ENCODE data around the gene CCDC40. TPM values are rescaled to one million over a fixed set of nuclear protein-coding genes. Genes with fewer than 3 reads are reported as not detected.

The CCDC40 gene
- total RNA-seq, 2 experiments from 2014 or later: not detected

DNA sequence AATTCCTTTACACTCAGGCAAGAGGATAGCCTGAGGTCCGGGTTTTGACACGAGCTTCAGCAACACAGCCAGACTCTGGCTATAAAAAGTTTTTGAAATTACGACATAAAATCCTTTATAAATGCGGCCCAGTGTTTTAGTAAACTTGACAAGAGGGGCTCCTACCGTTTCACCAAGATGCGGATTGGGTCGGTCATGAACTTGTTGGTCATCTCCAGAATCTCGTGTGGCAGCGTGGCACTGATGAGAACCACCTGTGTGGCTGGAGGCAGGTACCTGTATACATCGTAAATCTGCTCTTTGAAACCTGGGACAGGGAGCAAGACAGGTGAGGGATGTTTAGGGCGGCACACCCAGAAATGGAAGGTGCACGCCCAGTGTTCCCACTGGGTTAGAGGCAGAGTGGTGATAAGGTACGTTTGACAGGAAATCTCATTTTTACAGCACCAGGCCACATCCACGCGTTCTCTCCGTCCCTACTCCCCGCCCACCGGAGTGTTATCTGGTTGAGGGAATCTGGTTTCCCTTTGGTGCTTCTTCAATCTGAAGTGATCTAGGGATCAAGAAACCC, 102.5 kb downstream of the CCDC40 start:
- no TSS peak for BruUV-seq (replicated peaks)
- no peak for DNase-seq (ENCODE audit: low spot score)
- H3K4me1 ChIP-seq (ENCODE audit: insufficient read depth, low read length, poor library complexity, severe bottlenecking): peaks cover 1% of the 10 kb centered on the region
- no peaks in the 10 kb centered on the region for H3K9me2 ChIP-seq (ENCODE audit: insufficient read depth, low read length)
- no peak overlapping the region for H3K27ac ChIP-seq (ENCODE audit: low read depth, low read length, poor library complexity, severe bottlenecking)
- POLR2A ChIA-PET: no interaction called here
- H3K4me2 ChIP-seq (ENCODE audit: low read length): no peak overlapping the region
- no peak for TF ChIP-seq EZH2phosphoT487 (IDR thresholded peaks at IDR 0.05; ENCODE audit: borderline replicate concordance, low read depth, low read length)
- TF ChIP-seq, protein P1, sequence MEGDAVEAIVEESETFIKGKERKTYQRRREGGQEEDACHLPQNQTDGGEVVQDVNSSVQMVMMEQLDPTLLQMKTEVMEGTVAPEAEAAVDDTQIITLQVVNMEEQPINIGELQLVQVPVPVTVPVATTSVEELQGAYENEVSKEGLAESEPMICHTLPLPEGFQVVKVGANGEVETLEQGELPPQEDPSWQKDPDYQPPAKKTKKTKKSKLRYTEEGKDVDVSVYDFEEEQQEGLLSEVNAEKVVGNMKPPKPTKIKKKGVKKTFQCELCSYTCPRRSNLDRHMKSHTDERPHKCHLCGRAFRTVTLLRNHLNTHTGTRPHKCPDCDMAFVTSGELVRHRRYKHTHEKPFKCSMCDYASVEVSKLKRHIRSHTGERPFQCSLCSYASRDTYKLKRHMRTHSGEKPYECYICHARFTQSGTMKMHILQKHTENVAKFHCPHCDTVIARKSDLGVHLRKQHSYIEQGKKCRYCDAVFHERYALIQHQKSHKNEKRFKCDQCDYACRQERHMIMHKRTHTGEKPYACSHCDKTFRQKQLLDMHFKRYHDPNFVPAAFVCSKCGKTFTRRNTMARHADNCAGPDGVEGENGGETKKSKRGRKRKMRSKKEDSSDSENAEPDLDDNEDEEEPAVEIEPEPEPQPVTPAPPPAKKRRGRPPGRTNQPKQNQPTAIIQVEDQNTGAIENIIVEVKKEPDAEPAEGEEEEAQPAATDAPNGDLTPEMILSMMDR (conservative IDR thresholded peaks at IDR 0.05; ENCODE audit: low read length): no peak
- H3K9me3 ChIP-seq (ENCODE audit: low read length): no peaks in the 10 kb centered on the region
- CTCF ChIA-PET (ENCODE audit: unreplicated experiment): no interaction called here
- intact Hi-C loops (cut with micrococcal nuclease; ENCODE audit: unreplicated experiment): no loop called here
- peaks cover 13% of the 10 kb centered on the region for H4K20me1 ChIP-seq (ENCODE audit: insufficient read depth, low read length)
- peaks cover 25% of the 10 kb centered on the region for H3K79me2 ChIP-seq (ENCODE audit: insufficient read depth, low read depth, low read length)
- H3K4me3 ChIP-seq (ENCODE audit: low read depth, low read length, poor library complexity, severe bottlenecking): no peak overlapping the region
- H2AFZ ChIP-seq (ENCODE audit: low read length): no peak overlapping the region
- H3K36me3 ChIP-seq (ENCODE audit: insufficient read depth, low read length): peaks cover 100% of the 10 kb centered on the region

DNA sequence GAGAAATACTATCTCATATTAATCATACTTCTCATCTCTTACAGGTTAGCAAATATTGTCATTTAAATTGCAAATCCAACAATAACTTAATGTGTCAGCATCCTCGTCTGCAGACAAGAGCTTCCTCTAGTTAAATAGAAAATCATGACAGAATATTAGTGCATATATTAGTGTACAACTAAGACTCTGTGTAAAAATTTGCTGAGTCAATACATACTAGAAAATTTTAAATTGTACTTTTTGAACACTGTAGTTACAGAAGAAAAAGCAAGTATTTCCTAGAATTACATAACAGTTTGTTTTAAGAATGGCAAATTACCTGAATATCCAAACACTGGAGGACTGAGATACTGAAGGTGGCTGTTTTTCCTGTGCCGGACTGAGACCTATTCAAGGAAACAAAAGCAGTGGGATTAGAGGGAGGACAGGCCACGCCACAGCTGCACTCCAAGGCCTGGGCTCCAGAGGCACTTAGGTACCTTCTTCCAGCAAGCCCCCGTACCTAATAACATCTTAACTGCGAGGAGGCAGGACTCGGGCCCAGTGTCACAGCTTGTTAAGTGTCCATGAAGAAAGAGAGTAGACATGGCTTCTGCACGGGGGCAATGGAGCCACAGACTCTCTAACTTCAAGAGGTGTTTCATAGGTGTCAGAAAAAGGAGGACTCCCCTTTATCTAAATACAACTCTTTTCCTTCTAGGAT, 105.2 kb downstream of the CCDC40 start:
- Histone ChIP-seq H3K27ac (ENCODE audit: low read depth, low read length, poor library complexity, severe bottlenecking) (no peak overlapping the region), H3K4me1 (ENCODE audit: insufficient read depth, low read length, poor library complexity, severe bottlenecking) (peaks cover 18% of the 10 kb centered on the region), H3K4me2 (ENCODE audit: low read length) (no peak overlapping the region), H3K79me2 (ENCODE audit: insufficient read depth, low read depth, low read length) (peaks cover 51% of the 10 kb centered on the region), H3K9me3 (ENCODE audit: low read length) (no peaks in the 10 kb centered on the region), H4K20me1 (ENCODE audit: insufficient read depth, low read length) (peaks cover 35% of the 10 kb centered on the region), H2AFZ (ENCODE audit: low read length) (no peak overlapping the region), H3K4me3 (ENCODE audit: low read depth, low read length, poor library complexity, severe bottlenecking) (no peak overlapping the region), H3K36me3 (ENCODE audit: insufficient read depth, low read length) (peaks cover 100% of the 10 kb centered on the region), H3K9me2 (ENCODE audit: insufficient read depth, low read length) (no peaks in the 10 kb centered on the region)
- TF ChIP-seq, protein P1 (conservative IDR thresholded peaks at IDR 0.05; ENCODE audit: low read length): no peak
- no peak for TF ChIP-seq EZH2phosphoT487 (IDR thresholded peaks at IDR 0.05; ENCODE audit: borderline replicate concordance, low read depth, low read length)
- no TSS peak for BruUV-seq (replicated peaks)
- ChIA-PET POLR2A (interaction anchor here (0.7 to 2.3 kb wide), 2 partner anchors 8 to 9 kb away, joined by 3 to 5 read pairs; no protein-coding TSS in a partner anchor), CTCF (ENCODE audit: unreplicated experiment) (no interaction called here)
- intact Hi-C loops (cut with micrococcal nuclease; ENCODE audit: unreplicated experiment): no loop called here
- no peak for DNase-seq (ENCODE audit: low spot score)

DNA sequence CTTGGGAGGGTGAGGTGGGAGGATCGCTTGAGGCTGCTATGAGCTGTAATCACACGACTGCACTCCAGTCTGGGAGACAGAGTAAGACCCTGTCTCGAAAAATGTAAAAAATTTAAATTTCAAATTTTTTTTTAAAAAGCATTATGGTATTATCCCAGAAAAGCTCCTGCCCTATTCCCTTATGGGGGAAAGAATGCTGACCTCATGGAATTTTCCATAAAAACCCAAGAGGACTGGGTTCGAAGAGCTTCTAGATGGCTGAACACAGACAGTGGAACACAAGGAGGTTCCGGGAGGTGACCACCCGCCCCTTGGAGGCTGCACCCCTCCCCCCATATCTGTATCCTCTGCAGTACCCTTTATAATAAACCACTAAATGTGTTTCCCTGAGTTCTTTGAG, 106.5 kb downstream of the CCDC40 start:
- intact Hi-C loops (cut with micrococcal nuclease; ENCODE audit: unreplicated experiment): no loop called here
- CTCF ChIA-PET (ENCODE audit: unreplicated experiment): no interaction called here
- Histone ChIP-seq H3K4me2 (ENCODE audit: low read length) (no peak overlapping the region), H3K27ac (ENCODE audit: low read depth, low read length, poor library complexity, severe bottlenecking) (no peak overlapping the region), H3K79me2 (ENCODE audit: insufficient read depth, low read depth, low read length) (peaks cover 59% of the 10 kb centered on the region), H3K9me3 (ENCODE audit: low read length) (no peaks in the 10 kb centered on the region), H3K4me1 (ENCODE audit: insufficient read depth, low read length, poor library complexity, severe bottlenecking) (peaks cover 18% of the 10 kb centered on the region), H2AFZ (ENCODE audit: low read length) (no peak overlapping the region), H3K36me3 (ENCODE audit: insufficient read depth, low read length) (peaks cover 88% of the 10 kb centered on the region), H4K20me1 (ENCODE audit: insufficient read depth, low read length) (peaks cover 35% of the 10 kb centered on the region), H3K4me3 (ENCODE audit: low read depth, low read length, poor library complexity, severe bottlenecking) (no peak overlapping the region), H3K9me2 (ENCODE audit: insufficient read depth, low read length) (no peaks in the 10 kb centered on the region)
- POLR2A ChIA-PET: interaction anchor here (0.6 to 2.3 kb wide), 3 partner anchors 8 to 273 kb away, joined by 3 to 5 read pairs (median 5); no protein-coding TSS in a partner anchor
- TF ChIP-seq EZH2phosphoT487 (IDR thresholded peaks at IDR 0.05; ENCODE audit: borderline replicate concordance, low read depth, low read length): no peak
- TF ChIP-seq, protein P1 (conservative IDR thresholded peaks at IDR 0.05; ENCODE audit: low read length): no peak
- no TSS peak for BruUV-seq (replicated peaks)
- DNase-seq (ENCODE audit: low spot score): no peak
